GM12878 (cell line): Measurements from ENCODE around the gene VAV2. TPM values are rescaled to one million over a fixed set of nuclear protein-coding genes. Genes with fewer than 3 reads are reported as not detected.

ENCODE experiments used
- ATAC-seq: fragments of 200-7000 bp; cut with Tn5 transposase; 3 replicates; pipeline ENCODE4 v1.9.1; 2020; ENCODE audit warnings: mild to moderate bottlenecking, moderate library complexity
- BruUV-seq: library from RNA; stranded (reverse); fragments of 400-500 nt; replicated peaks from 2 replicates; lab custom pipeline; 2021; lab: Mats Ljungman, UMichigan
- CTCF ChIA-PET: fragments of 300-600 bp; sonication (Branson Sonifier 250); formaldehyde crosslinking; extraction: SDS; loops from one replicate; lab custom pipeline; 2021; ENCODE audit warnings: inconsistent platforms; lab: Yijun Ruan, JAX
- POLR2A ChIA-PET: fragments of 350-600 bp; formaldehyde crosslinking; extraction: SDS; loops from one replicate; lab custom pipeline; 2021; ENCODE audit warnings: inconsistent platforms; lab: Charles Lee
- RAD21 ChIA-PET: fragments of 300-600 bp; sonication (Branson Sonifier 250); formaldehyde crosslinking; loops from one replicate; lab custom pipeline; 2023; ENCODE audit warnings: antibody characterized with exemption; ENCODE audit not compliant: unreplicated experiment; lab: Charles Lee
- SMC1A ChIA-PET: fragments of 300-600 bp; sonication (Branson Sonifier 250); formaldehyde crosslinking; loops from one replicate; lab custom pipeline; 2023; ENCODE audit not compliant: unreplicated experiment, uncharacterized antibody; lab: Charles Lee
- DNase-seq: peaks from one replicate; pipeline ENCODE4 v3.0.0-alpha.2; 2011; ENCODE audit warnings: low read depth, low spot score
- FAIRE-seq: peaks from 3 replicates; lab custom pipeline; 2011; peaks lifted over from hg19 to GRCh38; lab: Jason Lieb, UNC
- H2AFZ ChIP-seq: 2 replicates; pipeline ENCODE4 v1.6.0; 2011; ENCODE audit warnings: low read depth, low read length, control low read depth; ENCODE audit not compliant: control insufficient read depth
- H3K27ac ChIP-seq: 2 replicates; pipeline ENCODE4 v1.5.1; 2011; ENCODE audit warnings: control low read depth; ENCODE audit not compliant: control insufficient read depth, insufficient read depth
- H3K27me3 ChIP-seq, 2 experiments: replicated peaks in 1 of 2; 2 replicates each; pipeline versions ENCODE4 v1.6.0 to v1.6.1; 2011; ENCODE audit warnings: low read length in 1 of 2; ENCODE audit not compliant: control insufficient read depth in 2 of 2, insufficient read depth in 2 of 2
- H3K36me3 ChIP-seq, 2 experiments: 2 replicates each; pipeline ENCODE4 v1.5.1; 2011; ENCODE audit warnings: low read length in 1 of 2; ENCODE audit not compliant: control insufficient read depth in 2 of 2, insufficient read depth in 2 of 2
- H3K4me1 ChIP-seq: 2 replicates; pipeline ENCODE4 v1.6.1; 2011; ENCODE audit warnings: mild to moderate bottlenecking, low read length, moderate library complexity, mixed read lengths; ENCODE audit not compliant: control insufficient read depth, insufficient read depth
- H3K4me2 ChIP-seq: 2 replicates; pipeline ENCODE4 v1.6.0; 2011; ENCODE audit warnings: control low read depth; ENCODE audit not compliant: control insufficient read depth, insufficient read depth
- H3K4me3 ChIP-seq: fragments of 200-600 bp; sonication (generic); 2 replicates; pipeline ENCODE4 v1.5.1; 2016
- H3K79me2 ChIP-seq: 2 replicates; pipeline ENCODE4 v1.6.0; 2011; ENCODE audit warnings: low read length; ENCODE audit not compliant: control insufficient read depth, insufficient read depth
- H3K9ac ChIP-seq: 2 replicates; pipeline ENCODE4 v1.8.0; 2011; ENCODE audit warnings: low read length, control low read depth, mixed read lengths; ENCODE audit not compliant: control insufficient read depth, insufficient read depth
- H3K9me3 ChIP-seq: replicated peaks from 3 replicates; pipeline ENCODE4 v1.5.1; 2011; ENCODE audit warnings: mild to moderate bottlenecking, low read length; ENCODE audit not compliant: control insufficient read depth, insufficient read depth
- H4K20me1 ChIP-seq: 2 replicates; pipeline ENCODE4 v1.6.0; 2011; ENCODE audit not compliant: control insufficient read depth, insufficient read depth
- CBFB ChIP-seq: IDR thresholded peaks from 2 replicates; pipeline ENCODE4 v1.6.1; 2016; ENCODE audit warnings: antibody characterized with exemption, low read depth
- CHD1 ChIP-seq: IDR thresholded peaks from 2 replicates; pipeline ENCODE4 v1.6.1; 2012; ENCODE audit warnings: low read depth, low read length, improper control_type of control experiment
- CREB1 ChIP-seq: IDR thresholded peaks from 2 replicates; pipeline ENCODE4 v1.6.1; 2012; ENCODE audit warnings: low read depth, mild to moderate bottlenecking, inconsistent platforms
- DPF2 ChIP-seq: fragments of 450-650 bp; IDR thresholded peaks from 2 replicates; pipeline ENCODE4 v1.6.1; 2017; ENCODE audit warnings: mild to moderate bottlenecking
- EGR1 ChIP-seq, 2 experiments: IDR thresholded peaks; 1 replicate in 1 of 2; 2 replicates in 1 of 2; pipeline ENCODE4 v1.6.1; 2011 to 2012; ENCODE audit warnings: low read depth in 2 of 2, low read length in 2 of 2, borderline replicate concordance in 1 of 2, mild to moderate bottlenecking in 1 of 2, moderate library complexity in 1 of 2
- KDM1A ChIP-seq: fragments of 200-600 bp; sonication (generic); IDR thresholded peaks from 2 replicates; pipeline ENCODE4 v1.6.1; 2016; ENCODE audit warnings: borderline replicate concordance
- RBBP5 ChIP-seq: fragments of 200-600 bp; sonication (generic); conservative IDR thresholded peaks from 2 replicates; pipeline ENCODE4 v1.6.1; 2016
- SIX5 ChIP-seq: IDR thresholded peaks from 2 replicates; pipeline ENCODE4 v1.6.1; 2011; ENCODE audit warnings: mild to moderate bottlenecking, low read depth, low read length, moderate library complexity; ENCODE audit not compliant: severe bottlenecking
- SMAD1 ChIP-seq: fragments of 450-650 bp; IDR thresholded peaks from 2 replicates; pipeline ENCODE4 v1.6.1; 2018; ENCODE audit warnings: mild to moderate bottlenecking, low read depth; ENCODE audit not compliant: partially characterized antibody
- SMAD5 ChIP-seq: IDR thresholded peaks from 2 replicates; pipeline ENCODE4 v1.6.1; 2016; ENCODE audit warnings: antibody characterized with exemption, low read depth
- SREBF2 ChIP-seq: IDR thresholded peaks from 2 replicates; pipeline ENCODE4 v1.6.1; 2012; ENCODE audit warnings: mild to moderate bottlenecking, low read length
- TAF1 ChIP-seq: IDR thresholded peaks from 2 replicates; pipeline ENCODE4 v1.6.1; 2011; ENCODE audit warnings: mild to moderate bottlenecking, low read depth, low read length, borderline replicate concordance
- ZNF24 ChIP-seq: fragments of 450-650 bp; IDR thresholded peaks from 2 replicates; pipeline ENCODE4 v1.6.1; 2017; ENCODE audit warnings: antibody characterized with exemption, mild to moderate bottlenecking
- ZNF622 ChIP-seq: fragments of 450-650 bp; IDR thresholded peaks from 2 replicates; pipeline ENCODE4 v1.6.1; 2017; ENCODE audit warnings: mild to moderate bottlenecking, inconsistent platforms
- WGBS: methylation state at CpG from one replicate; pipeline ENCODE4 v1.1.6; 2016; ENCODE audit warnings: low lambda C conversion rate; ENCODE audit not compliant: insufficient replicate concordance, insufficient coverage; ENCODE audit errors: missing lambda C conversion rate; 5-methylcytosine and 5-hydroxymethylcytosine counted together
- in situ Hi-C: fragments of 300-500 bp; cut with MboI; formaldehyde crosslinking; loops from 9 replicates; pipeline ENCODE4 v1.14.3; 2018; ENCODE audit warnings: mixed read lengths
- intact Hi-C: fragments of 100-400 bp; cut with micrococcal nuclease; formaldehyde crosslinking; loops from one replicate; pipeline ENCODE4 v1.14.2; 2022; ENCODE audit not compliant: unreplicated experiment
- polyA plus RNA-seq, 11 experiments: library from polyadenylated mRNA; depleted of rRNA in 4 of 11; unstranded in 6 of 11; stranded (reverse) in 5 of 11; fragments of >200 nt; fragmentation: Nextera tagmentation in 4 of 11; fragmentation: Illumina TruSeq in 1 of 11; extraction: Ambion mirVana in 4 of 11; extraction: Trizol in 1 of 11; gene quantifications; 1 replicate in 1 of 11; 2 replicates in 10 of 11; pipeline versions ENCODE4 v1.2.1 to v1.2.3, GENCODE V29; 2011 to 2016; ENCODE audit warnings: inconsistent platforms in 2 of 11, missing spikeins in 2 of 11, low read depth in 1 of 11
- total RNA-seq, 4 experiments: library from RNA; depleted of rRNA in 3 of 4; stranded (reverse); fragments of >200 nt in 3 of 4; fragmentation: Illumina TruSeq in 1 of 4; extraction: Trizol in 1 of 4; gene quantifications; 2 replicates each; pipeline versions ENCODE4 v1.2.1 to v1.2.3, GENCODE V29; 2013 to 2021
- TF ChIP-seq, protein P1 (sequence below): IDR thresholded peaks from 2 replicates; pipeline ENCODE4 v1.6.1; 2012; ENCODE audit warnings: low read depth, low read length, improper control_type of control experiment
- TF ChIP-seq, protein P2 (sequence below): fragments of 450-650 bp; IDR thresholded peaks from 2 replicates; pipeline ENCODE4 v1.6.1; 2017; ENCODE audit warnings: borderline replicate concordance

The VAV2 gene
- total and polyA plus RNA-seq, 10 of the 15 experiments (the other 5 are each of a cell fraction or from before 2014, with no cell fraction given) = 0.13 to 43.9 (median 16.9) TPM

- Histone ChIP-seq H2AFZ (no peak overlapping the region), H4K20me1 (no peaks in the 10 kb centered on the region), H3K9ac (no peak overlapping the region), H3K4me1 (no peaks in the 10 kb centered on the region), H3K4me3 (no peak overlapping the region), H3K27me3 (no peaks in the 10 kb centered on the region), H3K36me3 (peaks cover 6 to 25% of the 10 kb centered on the region in 2 experiments; a peak in 3 of 4 replicates)
- 97% methylated on average over 17 of the region's 17 CpGs for WGBS
- no peak for FAIRE-seq
- in situ Hi-C loops = no loop called here
- RAD21 ChIA-PET = no interaction called here
- TF ChIP-seq SIX5 (no peak), EGR1 (IDR thresholded peaks at IDR 0.05; ENCODE audit: borderline replicate concordance in 1 of 2, low read depth in 2 of 2, low read length in 2 of 2) (no peak), KDM1A (no peak), ZNF24 (no peak), CHD1 (no peak), SREBF2 (no peak), CREB1 (no peak), ZNF622 (no peak), TAF1 (no peak), SMAD1 (no peak), DPF2 (no peak), CBFB (no peak), RBBP5 (no peak), SMAD5 (no peak)
- TF ChIP-seq, protein P1, sequence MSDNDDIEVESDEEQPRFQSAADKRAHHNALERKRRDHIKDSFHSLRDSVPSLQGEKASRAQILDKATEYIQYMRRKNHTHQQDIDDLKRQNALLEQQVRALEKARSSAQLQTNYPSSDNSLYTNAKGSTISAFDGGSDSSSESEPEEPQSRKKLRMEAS = no peak
- TF ChIP-seq, protein P2, sequence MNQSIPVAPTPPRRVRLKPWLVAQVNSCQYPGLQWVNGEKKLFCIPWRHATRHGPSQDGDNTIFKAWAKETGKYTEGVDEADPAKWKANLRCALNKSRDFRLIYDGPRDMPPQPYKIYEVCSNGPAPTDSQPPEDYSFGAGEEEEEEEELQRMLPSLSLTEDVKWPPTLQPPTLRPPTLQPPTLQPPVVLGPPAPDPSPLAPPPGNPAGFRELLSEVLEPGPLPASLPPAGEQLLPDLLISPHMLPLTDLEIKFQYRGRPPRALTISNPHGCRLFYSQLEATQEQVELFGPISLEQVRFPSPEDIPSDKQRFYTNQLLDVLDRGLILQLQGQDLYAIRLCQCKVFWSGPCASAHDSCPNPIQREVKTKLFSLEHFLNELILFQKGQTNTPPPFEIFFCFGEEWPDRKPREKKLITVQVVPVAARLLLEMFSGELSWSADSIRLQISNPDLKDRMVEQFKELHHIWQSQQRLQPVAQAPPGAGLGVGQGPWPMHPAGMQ = no peak
- TF ChIP-seq, all 136 proteins: peak for 0
- Histone ChIP-seq H3K9me3 (no peaks in the 10 kb centered on the region), H3K79me2 (no peaks in the 10 kb centered on the region), H3K27ac (no peak overlapping the region), H3K4me2 (no peak overlapping the region)
- ChIA-PET CTCF (interaction anchor here (0.5 to 1.4 kb wide), 2 partner anchors 14 to 161 kb away, joined by 3 read pairs; no protein-coding TSS in a partner anchor), SMC1A (interaction anchor here (1.3 kb wide), 1 partner anchor 189 kb away, joined by 3 read pairs; no protein-coding TSS in a partner anchor), POLR2A (interaction anchor here (1.2 kb wide), 1 partner anchor 10 kb away, joined by 3 read pairs; no protein-coding TSS in a partner anchor)
- no peak for ATAC-seq
- intact Hi-C loops = no loop called here
- no peak for DNase-seq
- no TSS peak for BruUV-seq
Measured at GRCh38 chr9:133804199-133804598, 187.9 kb downstream of the VAV2 start.
